DMS 273 treated with DMSO at 0.1 percent for 48 hours (cell line): ENCODE data around the gene LAGE3.
"Not testable (repeated sequence)": the region's sequence is repeated elsewhere in the genome, so short reads cannot be mapped to it uniquely, and the experiment has no call there.

Experiments
- DNase-seq: peaks from one replicate; lab custom pipeline; 2025; lab: John Stamatoyannopoulos, UW

The LAGE3 gene

DNA sequence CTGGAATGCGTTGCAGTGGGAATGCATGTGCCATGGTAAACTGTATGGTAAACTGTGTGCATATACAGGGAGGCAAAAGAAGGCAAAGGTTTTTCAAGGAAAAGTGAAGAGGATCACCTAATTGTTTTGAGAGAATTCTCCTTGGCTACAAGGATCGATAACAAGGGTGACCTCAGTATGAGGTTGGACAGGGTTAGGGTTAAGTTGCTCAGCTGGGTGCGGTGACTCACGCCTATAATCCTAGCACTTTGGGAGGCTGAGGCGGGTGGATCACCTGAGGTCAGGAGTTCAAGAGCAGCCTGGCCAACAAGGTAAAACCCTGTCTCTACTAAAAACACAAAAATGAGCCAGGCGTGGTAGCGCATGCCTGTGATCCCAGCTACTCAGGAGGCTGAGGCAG lies 22.3 kb upstream of the LAGE3 start:
- DNase-seq: not testable (repeated sequence)

DNA sequence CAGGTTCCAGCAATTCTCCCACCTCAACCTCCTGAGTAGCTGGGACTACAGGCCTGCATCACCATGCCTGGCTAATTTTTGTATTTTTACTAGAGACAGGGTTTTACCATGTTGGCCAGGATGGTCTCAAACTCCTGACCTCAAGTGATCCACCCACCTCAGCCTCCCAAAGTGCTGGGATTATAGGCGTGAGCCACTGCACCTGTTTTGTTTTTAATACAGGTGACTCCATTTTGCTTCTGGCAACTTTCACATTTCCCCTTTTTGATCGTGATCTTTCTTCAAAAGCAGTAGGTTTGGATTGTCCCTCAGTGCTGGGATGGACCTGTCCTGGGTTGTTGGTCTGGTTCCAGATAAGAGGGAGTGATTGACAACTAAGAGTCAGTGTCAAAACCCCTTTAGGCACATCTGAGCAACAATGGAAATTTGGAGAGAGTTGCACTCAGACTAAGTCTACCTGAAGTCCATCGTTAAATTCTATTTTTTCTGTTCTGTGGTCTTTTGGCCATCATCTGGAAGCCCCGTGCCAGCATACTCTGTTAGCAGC lies 17.6 kb upstream of the LAGE3 start:
- not testable (repeated sequence) for DNase-seq

DNA sequence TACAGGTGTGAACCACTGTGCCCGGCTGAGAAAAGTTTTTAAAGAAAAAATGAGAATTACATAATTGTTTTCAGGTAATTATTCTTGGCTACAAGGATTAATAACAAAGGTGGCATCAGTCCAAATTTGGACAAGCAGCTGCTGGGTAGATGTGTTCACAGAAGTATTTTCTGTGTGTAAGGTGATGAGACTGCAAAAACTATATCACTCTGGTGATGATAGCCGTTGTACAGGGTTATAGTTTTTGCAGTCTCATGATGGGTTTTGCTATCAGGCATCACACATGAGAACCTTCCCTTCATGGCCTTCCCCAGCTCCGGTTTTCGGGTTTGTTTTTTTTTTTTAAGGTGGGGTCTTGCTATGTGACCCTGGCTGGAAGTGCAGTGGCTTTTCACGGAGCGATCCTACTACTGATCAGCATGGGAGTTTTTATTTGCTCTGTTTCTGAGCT lies 16.4 kb upstream of the LAGE3 start:
- no peak for DNase-seq

DNA sequence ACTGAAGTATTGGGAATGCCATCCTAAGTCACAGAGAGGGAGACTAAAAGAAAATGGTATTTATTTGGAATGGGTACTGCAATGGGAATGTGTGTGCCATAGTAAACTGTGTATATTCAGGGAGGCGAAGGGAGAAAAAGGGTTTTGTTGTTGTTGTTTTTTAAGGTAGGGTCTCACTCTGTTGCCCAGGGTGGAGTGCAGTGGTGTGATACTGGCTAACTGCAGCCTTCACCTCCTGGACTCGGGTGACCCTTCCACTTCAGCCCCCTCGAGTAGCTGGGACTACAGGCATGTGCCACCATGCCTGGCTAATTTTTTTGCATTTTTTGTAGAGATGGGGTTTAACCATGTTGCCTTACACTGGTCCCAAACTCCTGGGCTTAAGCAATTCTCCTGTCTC lies 15.6 kb upstream of the LAGE3 start:
- DNase-seq: no peak

DNA sequence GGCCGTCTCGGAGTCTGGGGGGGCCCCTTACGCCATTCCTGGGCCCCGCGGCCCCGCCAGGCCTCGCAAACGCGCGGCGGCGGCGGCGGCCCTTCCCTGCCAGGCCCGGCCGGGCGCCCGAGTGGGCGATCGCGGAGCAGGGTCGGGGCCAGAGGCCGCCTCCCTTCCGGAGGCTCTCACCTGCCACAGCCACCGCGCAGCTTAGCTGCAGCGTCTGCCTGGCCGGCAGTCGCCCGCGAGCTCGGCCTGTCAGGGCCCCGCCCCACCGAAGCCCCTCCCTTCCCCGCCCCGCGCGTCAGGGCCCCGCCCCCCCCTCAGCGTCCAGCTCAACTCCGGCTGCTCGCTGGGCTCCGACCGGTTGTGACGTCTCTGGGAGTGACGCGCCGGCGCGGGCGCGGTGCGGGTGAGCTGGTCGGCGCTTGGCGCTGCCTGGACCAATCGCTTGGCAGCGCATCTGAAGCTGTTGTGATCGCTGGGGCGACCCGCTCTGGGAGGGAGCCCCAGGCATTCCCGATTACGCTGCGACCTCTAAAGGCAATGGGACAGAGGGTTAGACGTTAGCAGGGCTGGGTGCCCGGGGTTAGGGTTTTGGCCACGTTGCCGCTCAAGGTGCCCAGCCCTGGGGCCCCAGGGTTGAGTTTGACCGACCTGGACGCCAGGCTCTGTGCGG lies 11.5 kb upstream of the LAGE3 start, which contains the start of gene SLC10A3:
Gene SLC10A3, minus strand, starts transcription at position 216 of the 670 bp plus-strand sequence. CDS start 1,689 bp downstream, outside the sequence.
- peak; percentile 77 for DNase-seq

DNA sequence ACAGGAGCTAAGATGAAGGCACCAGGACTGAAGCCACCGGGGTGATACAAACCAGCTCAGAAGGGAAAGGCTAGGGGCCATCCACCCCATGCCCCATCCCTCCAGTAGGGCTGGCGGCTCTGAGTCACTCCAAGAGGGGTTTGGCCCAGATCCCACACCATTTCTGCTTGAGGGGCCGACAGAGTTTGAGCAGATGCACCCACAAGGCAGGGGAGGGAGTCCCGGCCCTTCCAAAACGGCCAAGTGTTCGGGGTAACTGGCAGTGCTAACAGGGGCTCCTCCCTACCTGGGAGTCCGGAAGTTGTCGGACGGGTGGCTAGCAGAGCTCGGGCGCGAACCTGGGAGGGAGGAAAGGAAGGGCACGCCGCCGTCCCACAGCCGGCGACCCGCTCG lies 10.9 kb upstream of the LAGE3 start:
- no peak for DNase-seq

DNA sequence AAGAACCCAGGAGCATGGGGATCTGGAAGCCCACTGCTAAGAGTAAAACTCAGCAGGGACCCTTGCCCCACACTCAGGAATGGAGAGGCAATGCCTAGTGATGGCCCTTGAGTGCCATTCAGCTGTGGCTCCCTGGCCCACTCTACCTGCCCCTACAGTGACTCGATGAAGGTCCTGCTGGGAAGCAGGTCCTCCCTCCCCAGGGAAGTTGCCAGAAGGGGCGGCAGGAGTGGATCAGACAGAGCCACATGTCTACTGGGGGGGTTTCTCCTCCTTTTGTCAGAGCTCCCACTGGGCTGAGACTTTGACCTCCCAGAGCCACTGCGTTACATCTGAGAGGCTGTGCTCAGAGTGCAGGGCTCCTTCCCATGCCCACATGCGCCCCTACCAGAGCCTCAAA lies 10.1 kb upstream of the LAGE3 start:
- DNase-seq: no peak

DNA sequence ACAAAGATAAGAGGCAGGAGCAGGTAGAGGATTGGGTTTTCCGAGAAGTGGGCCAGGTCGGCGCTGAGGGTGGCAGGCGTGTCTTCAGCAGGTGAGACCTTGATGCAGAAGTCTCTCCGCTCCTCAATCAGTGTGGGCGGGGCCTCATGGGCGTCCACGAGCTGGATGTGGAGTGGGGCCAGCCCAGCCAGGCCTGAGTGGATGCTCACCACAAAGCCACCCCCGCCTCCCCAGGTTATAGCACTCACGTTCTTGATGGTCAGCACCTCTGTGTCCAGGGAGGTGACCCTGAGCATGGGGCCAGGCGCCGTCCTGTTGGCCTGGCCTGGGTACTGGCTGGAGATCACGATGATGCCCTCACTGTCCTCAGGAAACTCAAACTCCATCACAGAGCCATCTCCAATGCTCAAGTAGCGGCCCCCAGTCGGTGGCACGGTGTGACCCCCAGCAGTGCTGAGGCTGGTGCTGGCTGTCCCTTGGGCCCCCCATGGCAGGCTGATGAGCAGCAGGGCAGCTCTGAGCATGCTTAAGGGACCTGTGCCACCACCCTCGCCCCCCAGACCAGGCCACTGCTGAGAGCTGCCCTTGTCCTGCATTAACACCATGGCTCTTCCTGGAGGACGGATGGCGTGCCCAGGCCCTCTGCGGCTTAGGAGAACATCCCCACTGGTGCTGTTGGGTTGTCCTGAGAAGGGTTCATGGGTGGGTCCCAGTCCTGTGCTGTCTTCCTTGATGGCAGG lies 9.4 kb upstream of the LAGE3 start:
- no peak for DNase-seq

DNA sequence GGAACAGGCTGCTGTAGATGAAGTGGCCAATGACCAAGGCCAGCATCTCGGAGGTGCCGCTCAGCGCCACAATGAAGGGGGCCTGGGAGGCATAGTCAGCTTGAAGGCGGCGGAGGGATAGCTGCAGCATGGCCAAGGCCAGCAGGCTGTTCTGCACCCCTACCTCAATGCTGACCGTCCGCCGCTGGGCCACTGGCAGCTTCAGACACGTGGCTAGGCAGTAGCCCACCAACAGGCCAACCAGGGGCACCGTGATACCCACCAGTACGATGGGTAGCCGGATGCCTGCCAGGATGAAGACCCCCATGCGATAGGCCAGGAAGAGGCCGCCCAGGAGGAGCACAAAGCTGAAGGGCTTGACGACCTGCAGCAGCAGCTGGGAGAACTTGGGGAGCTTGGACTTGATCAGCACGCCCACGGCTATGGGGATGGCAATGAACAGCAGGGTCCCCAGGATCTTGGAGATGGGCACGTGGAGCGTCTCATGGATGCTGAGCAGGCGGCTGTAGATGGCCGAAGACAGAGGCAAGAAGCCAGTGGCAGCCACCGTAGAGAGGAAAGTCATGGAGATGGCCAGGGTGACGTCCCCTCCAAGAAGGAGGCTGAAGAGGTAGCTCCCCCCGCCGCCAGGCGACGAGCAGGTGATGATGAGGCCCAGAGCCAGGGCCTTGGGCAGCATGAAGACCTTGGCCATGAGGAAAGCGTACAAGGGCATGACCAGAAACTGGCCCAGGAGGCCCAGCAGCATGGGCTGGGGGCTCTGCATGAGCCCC lies 8.6 kb upstream of the LAGE3 start:
- no peak for DNase-seq

DNA sequence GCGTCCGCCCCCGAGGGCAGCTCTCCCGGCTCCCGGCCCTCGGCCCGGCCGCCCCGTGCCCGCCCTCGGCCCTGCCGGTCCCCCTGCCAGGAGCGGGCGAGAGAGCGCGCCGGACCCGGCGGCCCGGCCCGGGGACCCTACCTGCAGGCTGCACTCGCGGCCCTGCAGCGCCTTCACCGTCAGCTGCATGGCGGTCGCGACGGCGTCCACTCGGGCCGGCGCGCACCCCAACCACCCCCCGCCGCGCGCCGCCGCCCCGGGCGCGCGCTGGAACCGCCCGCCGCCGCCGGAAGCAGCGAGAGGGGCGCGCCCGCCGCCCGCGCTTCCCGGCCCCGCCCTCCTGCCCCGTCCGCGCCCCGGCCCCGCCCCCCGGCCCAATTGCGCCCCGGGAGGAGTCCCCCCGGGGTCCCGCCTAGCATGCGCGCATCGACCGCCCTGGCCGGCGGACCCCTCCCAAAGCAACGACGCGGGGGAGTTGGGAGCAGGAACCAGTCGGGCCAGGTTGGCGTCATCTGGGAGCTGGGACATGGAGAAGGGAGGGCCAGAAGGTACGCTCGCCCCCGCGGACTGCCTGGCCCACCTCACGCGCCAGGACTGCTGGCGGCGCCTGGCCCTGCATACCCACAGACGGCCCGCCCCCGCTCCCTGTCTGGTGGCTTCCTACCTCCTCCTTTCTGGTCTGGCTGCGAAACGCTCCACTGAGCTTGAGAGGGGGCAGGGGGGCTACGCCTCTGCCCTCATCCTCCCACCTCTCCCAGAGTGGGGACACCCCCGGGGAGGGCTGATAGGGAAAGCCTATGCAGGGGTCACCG lies 7.5 kb upstream of the LAGE3 start, which contains the start of gene UBL4A:
Gene UBL4A, minus strand, starts transcription at position 220 of the 812 bp plus-strand sequence. Its CDS starts 31 bp downstream, at position 189.
- DNase-seq: no peak

DNA sequence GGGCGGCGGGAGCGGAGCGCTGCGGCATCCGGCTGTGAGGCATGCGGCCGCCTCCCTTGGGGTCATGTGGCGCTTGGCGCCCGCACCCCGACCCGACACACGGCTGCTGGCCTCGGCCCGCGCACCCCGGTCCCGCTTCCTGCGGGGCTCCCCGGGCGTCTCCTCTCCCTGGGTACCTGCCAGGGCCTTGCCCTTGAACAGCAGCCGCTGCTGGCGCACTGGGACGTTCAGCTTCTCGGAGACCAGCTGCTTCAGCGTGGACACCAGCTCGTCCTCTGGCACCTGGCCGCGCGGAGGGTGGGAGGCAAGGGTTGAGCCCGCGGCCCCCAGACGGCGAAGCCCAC lies 6.9 kb upstream of the LAGE3 start:
- no peak for DNase-seq

DNA sequence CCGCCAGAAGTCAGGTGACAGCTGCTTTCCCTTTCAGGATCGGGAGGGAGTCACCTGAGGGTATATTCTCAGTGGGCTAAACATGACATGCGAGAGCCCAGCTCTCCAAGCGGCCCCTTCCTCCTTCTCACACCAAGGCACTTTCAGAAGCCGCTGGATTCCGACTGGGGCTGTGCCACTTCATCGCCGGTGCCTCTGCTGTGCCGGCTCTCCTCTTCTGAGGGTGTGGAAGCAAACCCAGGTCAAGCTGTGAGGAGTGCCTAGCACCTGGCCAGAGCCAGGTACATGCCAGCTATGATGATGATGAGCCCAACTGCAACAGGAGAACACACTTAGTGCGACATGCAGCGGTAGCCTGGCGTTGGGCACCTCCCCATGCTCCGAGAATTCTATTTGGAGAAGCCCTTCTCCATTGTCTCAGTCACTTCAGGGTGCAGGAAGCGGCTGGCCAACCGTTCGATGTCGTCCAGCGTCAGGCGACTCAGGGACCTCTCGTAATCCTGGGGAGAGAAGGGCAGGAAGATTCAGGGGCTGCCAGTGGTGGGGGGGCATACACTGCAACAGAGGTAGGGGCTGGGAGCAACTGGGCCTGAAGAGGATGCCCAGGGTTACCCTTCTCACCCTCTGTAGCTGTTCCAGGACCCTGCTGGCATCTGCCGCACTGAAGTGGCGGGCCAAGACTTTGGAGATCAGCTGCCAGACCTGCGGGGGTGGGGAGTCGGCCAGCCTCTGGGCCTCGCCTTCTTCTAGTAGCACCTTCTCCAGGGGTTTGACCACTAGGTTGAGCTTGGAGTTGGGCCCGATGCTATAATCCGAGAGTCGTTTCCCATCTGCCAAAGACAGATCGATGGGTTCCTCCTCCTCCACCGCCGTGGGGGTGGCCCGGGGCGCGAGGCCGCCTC lies 6.3 kb upstream of the LAGE3 start:
- no peak for DNase-seq

DNA sequence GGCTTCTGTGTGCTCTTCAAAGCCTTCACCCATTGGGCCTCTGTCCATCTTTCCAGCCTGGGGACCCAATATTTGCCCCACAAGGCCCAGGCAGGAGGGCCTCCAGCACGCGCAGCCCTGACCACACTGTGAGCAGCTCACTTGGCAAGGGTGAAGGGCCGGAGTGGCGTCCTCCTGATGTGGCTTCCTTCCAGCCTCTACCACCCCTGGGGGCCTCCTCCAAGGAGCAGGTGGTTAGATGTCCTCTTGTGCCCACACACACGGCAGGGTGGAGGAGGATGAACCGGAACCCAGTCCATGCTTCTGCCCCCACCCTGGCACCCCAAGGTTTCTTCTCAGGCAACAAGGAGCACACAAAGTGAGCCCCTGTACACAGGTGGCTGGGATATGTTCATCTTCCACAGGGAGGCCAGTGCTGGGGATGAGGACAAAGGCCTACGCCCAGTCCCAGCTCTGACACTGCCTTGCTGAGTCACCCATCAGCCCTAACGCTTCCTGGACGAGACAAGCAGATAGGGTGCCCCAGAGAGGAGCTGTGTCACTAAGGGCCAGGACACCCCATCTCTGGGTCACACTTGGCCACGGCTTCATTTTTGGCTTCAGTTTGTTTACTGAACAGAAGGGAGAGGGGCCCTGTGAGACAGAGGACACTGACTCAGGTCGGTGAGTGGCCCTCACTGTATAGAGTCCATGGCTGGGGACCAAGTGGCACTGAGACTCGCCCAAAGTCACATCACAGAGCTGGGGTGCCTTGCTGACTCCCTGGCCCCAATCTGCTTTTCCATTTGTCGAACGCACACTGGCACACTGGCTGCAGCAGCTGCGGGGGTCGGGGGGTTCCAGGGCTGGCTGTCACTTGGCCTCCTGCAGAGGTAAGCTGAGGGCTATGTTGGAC lies 5.4 kb upstream of the LAGE3 start:
- DNase-seq: no peak

DNA sequence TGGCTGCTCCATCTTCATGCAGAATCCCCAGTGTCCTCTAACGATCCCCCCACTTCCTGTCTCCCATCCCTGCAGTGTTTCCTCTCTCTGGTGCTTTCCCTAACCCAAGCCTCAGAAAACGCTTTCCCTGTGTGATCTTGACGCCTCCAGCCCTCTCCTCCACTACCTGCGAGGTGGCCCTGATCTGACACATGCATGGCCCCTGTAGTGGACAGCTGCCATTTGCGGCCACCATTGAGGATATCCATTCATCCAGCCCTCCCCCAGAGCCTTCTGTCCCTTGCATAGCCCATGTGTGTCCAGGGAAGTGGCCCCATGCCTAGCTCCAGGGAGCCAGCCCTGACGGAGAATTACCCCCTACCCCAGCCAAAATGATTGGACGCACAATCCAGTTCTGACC lies 4.2 kb upstream of the LAGE3 start:
- DNase-seq: no peak

DNA sequence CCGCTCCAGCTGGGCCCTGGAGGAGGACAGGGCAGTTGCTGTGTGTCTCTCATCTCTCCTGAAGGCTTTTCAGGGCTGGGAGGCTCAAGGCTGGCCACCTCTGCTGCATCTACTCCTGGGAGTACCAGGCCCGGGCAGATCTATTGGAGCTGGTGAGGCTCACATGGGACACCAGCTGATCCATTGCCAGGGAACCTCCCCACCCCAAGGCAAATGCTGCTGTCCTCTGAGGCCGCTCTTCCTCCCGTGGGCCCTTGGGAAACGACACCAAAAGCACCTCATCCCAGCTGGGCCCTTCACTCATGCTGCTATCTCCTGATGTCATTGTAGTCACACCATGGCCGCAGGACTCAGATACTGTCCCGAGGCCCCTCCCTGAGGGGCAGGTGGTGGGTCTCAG lies 3.7 kb upstream of the LAGE3 start:
- no peak for DNase-seq

DNA sequence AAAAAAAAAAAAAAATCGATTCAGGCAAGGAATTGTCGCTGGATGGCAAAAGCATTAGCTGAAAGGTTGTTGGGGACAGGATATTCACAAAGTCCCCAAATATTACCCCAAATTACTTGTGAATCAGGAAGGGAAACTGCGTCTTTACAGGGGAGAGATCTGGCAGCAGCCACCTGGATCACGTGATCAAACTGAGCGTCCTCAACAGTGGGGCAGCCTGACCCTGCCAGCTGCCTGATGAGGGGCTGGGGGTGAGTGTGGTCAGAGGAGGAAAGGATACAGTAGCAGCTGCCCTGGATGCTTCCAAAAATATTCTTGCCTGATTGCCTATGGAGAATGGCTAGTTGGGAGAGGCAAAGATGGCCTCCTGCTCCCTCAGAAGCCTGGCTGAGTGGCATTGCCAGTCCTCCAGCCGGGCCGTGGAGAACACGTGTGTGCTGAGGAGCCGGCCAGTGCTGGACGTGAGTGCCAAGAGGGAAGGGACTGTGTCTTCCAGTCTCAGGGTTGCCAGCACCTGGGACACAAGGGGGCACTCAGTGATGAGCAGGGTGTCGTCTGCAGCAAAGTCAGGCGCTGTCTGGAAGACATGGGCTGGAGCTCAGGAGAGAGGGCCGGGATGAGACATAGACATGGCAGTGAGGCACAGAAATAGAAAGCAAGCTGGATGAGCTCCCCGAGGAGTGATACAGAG lies 3.0 kb upstream of the LAGE3 start:
- no peak for DNase-seq

DNA sequence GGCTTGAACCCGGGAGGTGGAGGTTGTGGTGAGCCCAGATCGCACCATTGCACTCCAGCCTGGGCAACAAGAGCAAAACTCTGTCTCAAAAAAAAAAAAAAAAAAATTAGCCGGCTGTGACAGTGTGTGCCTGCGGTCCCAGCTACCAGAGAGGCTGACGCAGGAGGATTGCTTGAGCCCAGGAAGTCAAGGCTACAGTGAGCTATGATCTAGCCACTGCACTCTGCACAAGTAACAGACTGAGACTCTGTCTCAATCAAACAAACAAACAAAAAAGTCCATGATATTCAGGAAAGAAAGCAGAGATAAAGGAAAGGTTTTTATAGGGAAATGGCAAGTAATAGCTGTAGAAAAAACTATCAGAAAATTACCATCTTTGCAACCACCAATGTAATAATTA lies 2.1 kb upstream of the LAGE3 start:
- DNase-seq: no peak

DNA sequence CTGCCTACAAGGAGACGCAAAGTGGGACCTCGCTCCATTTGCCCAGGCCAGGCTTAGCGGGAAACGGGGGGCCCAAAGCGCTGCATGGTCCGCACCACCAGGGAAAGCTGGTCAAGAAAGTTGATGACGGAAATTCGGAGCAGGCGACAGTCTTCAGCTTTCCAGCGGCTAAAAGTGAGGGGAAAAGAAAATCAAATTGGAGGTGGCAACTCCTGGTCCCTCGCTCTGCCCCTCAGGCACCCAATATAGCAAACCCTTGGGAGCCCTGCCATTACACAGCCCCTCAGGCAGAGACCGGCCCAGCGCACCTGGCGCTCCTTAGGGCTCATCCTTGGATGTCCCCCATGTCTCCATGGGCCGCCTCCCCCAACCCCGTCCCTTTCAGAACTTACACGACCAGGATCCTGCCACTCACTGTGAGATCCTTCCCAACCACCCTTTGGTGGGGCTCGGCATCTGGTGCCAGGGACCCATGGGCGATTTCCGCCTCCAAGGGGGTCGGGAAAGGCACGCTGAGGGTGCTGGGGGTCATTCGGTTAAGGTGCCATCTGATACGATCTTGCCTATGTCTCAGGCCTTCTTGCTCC lies 1.1 kb downstream of the LAGE3 start:
- DNase-seq: no peak

DNA sequence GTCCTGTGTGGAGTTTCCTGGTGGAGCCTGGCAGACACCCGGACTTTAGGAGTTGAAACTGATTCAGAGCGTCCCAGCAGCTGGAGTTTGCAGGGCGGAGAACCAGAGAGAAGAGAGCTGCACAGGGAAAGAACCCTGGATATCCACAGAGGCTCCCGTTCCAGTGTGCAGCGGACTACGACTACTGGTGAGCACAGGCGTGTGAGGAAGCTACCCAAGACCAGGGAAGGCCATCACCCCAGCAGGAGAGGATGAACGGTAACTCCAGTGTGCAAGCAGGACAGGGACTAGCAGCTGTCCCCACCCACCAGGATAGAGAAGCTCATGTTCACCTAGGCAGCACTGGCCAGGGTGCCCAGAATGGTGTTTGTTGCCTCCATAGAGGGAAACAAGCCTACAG lies 2.3 kb downstream of the LAGE3 start:
- DNase-seq: no peak
